H9 (cell line): ENCODE measurements around the gene RNF220. TPM values are rescaled to one million over a fixed set of nuclear protein-coding genes. Genes with fewer than 3 reads are reported as not detected.

Experiments
- DNase-seq: peaks from one replicate; pipeline ENCODE4 v3.0.0-alpha.2; 2017
- H2AFZ ChIP-seq: one replicate; pipeline ENCODE4 v1.6.1; 2013; ENCODE audit warnings: mild to moderate bottlenecking, low read length, control low read depth, moderate library complexity
- H2AK5ac ChIP-seq: 2 replicates; pipeline ENCODE4 v1.6.1; 2013; ENCODE audit warnings: low read length, control low read depth, mixed read lengths; ENCODE audit not compliant: insufficient read length
- H2BK120ac ChIP-seq: one replicate; pipeline ENCODE4 v1.6.1; 2013; ENCODE audit warnings: low read depth, mild to moderate bottlenecking, low read length, control low read depth, inconsistent platforms; ENCODE audit not compliant: poor library complexity, severe bottlenecking
- H2BK12ac ChIP-seq: 2 replicates; pipeline ENCODE4 v1.6.1; 2013; ENCODE audit warnings: low read length, control low read depth, mixed read lengths, low read depth; ENCODE audit not compliant: insufficient read length
- H2BK15ac ChIP-seq: 2 replicates; pipeline ENCODE4 v1.6.1; 2013; ENCODE audit warnings: low read depth, low read length, control low read depth
- H2BK20ac ChIP-seq: one replicate; pipeline ENCODE4 v1.6.1; 2013; ENCODE audit warnings: low read depth, mild to moderate bottlenecking, low read length, control low read depth, inconsistent platforms; ENCODE audit not compliant: poor library complexity, severe bottlenecking
- H2BK5ac ChIP-seq: 2 replicates; pipeline ENCODE4 v1.6.1; 2013; ENCODE audit warnings: low read length, control low read depth, mixed read lengths; ENCODE audit not compliant: insufficient read length
- H3K14ac ChIP-seq: 2 replicates; pipeline ENCODE4 v1.6.1; 2013; ENCODE audit warnings: low read length, control low read depth; ENCODE audit not compliant: insufficient read depth
- H3K18ac ChIP-seq: 2 replicates; pipeline ENCODE4 v1.6.1; 2013; ENCODE audit warnings: low read depth, mild to moderate bottlenecking, mixed read lengths, low read length, control low read depth; ENCODE audit not compliant: insufficient read length
- H3K23ac ChIP-seq: 2 replicates; pipeline ENCODE4 v1.6.1; 2013; ENCODE audit warnings: low read length, control low read depth, mixed read lengths, low read depth; ENCODE audit not compliant: insufficient read length
- H3K23me2 ChIP-seq: 2 replicates; pipeline ENCODE4 v1.6.1; 2013; ENCODE audit warnings: low read depth, mild to moderate bottlenecking, mixed read lengths, low read length, control low read depth; ENCODE audit not compliant: insufficient read length, poor library complexity, severe bottlenecking
- H3K27ac ChIP-seq: 2 replicates; pipeline ENCODE4 v1.5.1; 2013; ENCODE audit warnings: low read length, control low read depth, mixed read lengths, low read depth; ENCODE audit not compliant: insufficient read length
- H3K27me3 ChIP-seq: 2 replicates; pipeline ENCODE4 v1.6.1; 2013; ENCODE audit warnings: low read length, control low read depth, inconsistent platforms; ENCODE audit not compliant: insufficient read depth
- H3K4ac ChIP-seq: 2 replicates; pipeline ENCODE4 v1.6.1; 2013; ENCODE audit warnings: low read depth, mild to moderate bottlenecking, control low read depth, inconsistent platforms, low read length, moderate library complexity
- H3K4me1 ChIP-seq: 2 replicates; pipeline ENCODE4 v1.6.1; 2013; ENCODE audit warnings: low read length, control low read depth, inconsistent platforms; ENCODE audit not compliant: insufficient read depth
- H3K4me2 ChIP-seq: 2 replicates; pipeline ENCODE4 v1.6.1; 2013; ENCODE audit warnings: low read length, control low read depth, mixed read lengths; ENCODE audit not compliant: insufficient read length, insufficient read depth
- H3K56ac ChIP-seq: 2 replicates; pipeline ENCODE4 v1.6.1; 2013; ENCODE audit warnings: low read depth, mild to moderate bottlenecking, mixed read lengths, low read length, control low read depth; ENCODE audit not compliant: insufficient read length
- H3K79me1 ChIP-seq: 2 replicates; pipeline ENCODE4 v1.6.1; 2013; ENCODE audit warnings: low read depth, mild to moderate bottlenecking, moderate library complexity, low read length, control low read depth, inconsistent platforms; ENCODE audit not compliant: insufficient read depth, poor library complexity, severe bottlenecking
- H3K79me2 ChIP-seq: 2 replicates; pipeline ENCODE4 v1.6.1; 2013; ENCODE audit warnings: low read length, control low read depth, inconsistent platforms; ENCODE audit not compliant: insufficient read depth
- H3K9ac ChIP-seq: 2 replicates; pipeline ENCODE4 v1.6.1; 2013; ENCODE audit warnings: low read length, control low read depth, mixed read lengths; ENCODE audit not compliant: insufficient read length; ENCODE audit errors: extremely low read depth
- H3K9me3 ChIP-seq: one replicate; pipeline ENCODE4 v1.6.1; 2013; ENCODE audit warnings: low read depth, low read length, inconsistent platforms; ENCODE audit not compliant: control insufficient read depth
- H3T11ph ChIP-seq: one replicate; pipeline ENCODE4 v1.6.1; 2013; ENCODE audit warnings: mild to moderate bottlenecking, low read length, control low read depth, inconsistent platforms
- H4K20me1 ChIP-seq: one replicate; pipeline ENCODE4 v1.6.1; 2013; ENCODE audit not compliant: control insufficient read depth, insufficient read length, insufficient read depth
- H4K5ac ChIP-seq: 2 replicates; pipeline ENCODE4 v1.6.1; 2013; ENCODE audit warnings: low read depth, mild to moderate bottlenecking, mixed read lengths, low read length, control low read depth; ENCODE audit not compliant: insufficient read length
- H4K8ac ChIP-seq: replicated peaks from 2 replicates; pipeline ENCODE4 v1.6.1; 2013; ENCODE audit warnings: low read length, control low read depth, mixed read lengths, low read depth; ENCODE audit not compliant: insufficient read length
- H4K91ac ChIP-seq: 2 replicates; pipeline ENCODE4 v1.6.1; 2013; ENCODE audit warnings: low read depth, mild to moderate bottlenecking, moderate library complexity, mixed read lengths, low read length, control low read depth; ENCODE audit not compliant: insufficient read length
- H3K27ac Mint-ChIP-seq, 3 experiments: 2 replicates in 2 of 3; 3 replicates in 1 of 3; pipeline ENCODE4 v1.8.0; 2020 to 2021; ENCODE audit warnings: mixed read lengths in 3 of 3, mild to moderate bottlenecking in 1 of 3, moderate library complexity in 1 of 3
- H3K27me3 Mint-ChIP-seq: 2 replicates; pipeline ENCODE4 v1.8.0; 2021; ENCODE audit warnings: low read depth, mild to moderate bottlenecking, moderate library complexity, mixed read lengths
- H3K36me3 Mint-ChIP-seq, 3 experiments: 2 replicates in 2 of 3; 3 replicates in 1 of 3; pipeline ENCODE4 v1.8.0; 2020 to 2021; ENCODE audit warnings: low read depth in 3 of 3, mixed read lengths in 3 of 3; ENCODE audit not compliant: insufficient read depth in 1 of 3
- H3K4me1 Mint-ChIP-seq, 2 experiments: 2 replicates each; pipeline ENCODE4 v1.8.0; 2020; ENCODE audit warnings: mixed read lengths in 2 of 2
- H3K4me3 Mint-ChIP-seq, 2 experiments: 2 replicates in 1 of 2; 3 replicates in 1 of 2; pipeline ENCODE4 v1.8.0; 2020 to 2021; ENCODE audit warnings: mild to moderate bottlenecking in 2 of 2, mixed read lengths in 2 of 2, moderate library complexity in 1 of 2
- H3K9me3 Mint-ChIP-seq, 2 experiments: 2 replicates in 1 of 2; 3 replicates in 1 of 2; pipeline ENCODE4 v1.8.0; 2020; ENCODE audit warnings: mild to moderate bottlenecking in 2 of 2, mixed read lengths in 2 of 2, moderate library complexity in 1 of 2
- WGBS: extraction: QIAGEN DNeasy Blood & Tissue Kit; methylation state at CpG from one replicate; pipeline ENCODE4 v1.1.7; 2013; ENCODE audit warnings: missing lambda C conversion rate, low lambda C conversion rate, mixed read lengths; ENCODE audit not compliant: insufficient read length; ENCODE audit errors: extremely low coverage; 5-methylcytosine and 5-hydroxymethylcytosine counted together
- total RNA-seq: library from RNA; stranded (reverse); gene quantifications from 2 replicates; pipeline ENCODE4 v1.2.1, GENCODE V29; 2021
- TF ChIP-seq, protein P1 (sequence below): fragments of 200-600 bp; sonication (generic); conservative IDR thresholded peaks from 3 replicates; pipeline ENCODE4 v1.8.0; 2021; ENCODE audit warnings: antibody characterized with exemption, mild to moderate bottlenecking

RNF220 gene
- total RNA-seq, 1 experiment from 2014 or later = 109 TPM

DNA sequence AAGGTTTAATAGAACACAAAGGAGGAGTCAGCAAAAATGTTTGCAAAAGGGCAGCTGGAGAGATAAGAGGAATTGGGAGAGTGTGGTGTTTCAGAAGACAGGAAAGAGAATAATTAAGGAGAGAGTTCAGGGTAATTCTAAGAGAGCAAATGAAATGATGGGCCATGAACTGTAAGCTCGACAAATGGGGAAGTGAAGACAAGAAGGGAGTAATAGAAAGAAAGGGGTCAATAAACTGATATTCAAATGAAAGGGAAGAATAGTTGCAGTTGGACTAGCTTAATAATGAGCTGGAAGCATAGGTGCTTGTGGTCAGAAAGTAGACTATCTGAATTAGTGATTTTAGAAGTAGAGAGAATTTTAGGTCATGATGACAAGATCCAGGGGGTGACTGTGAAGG lies 15.6 kb upstream of the RNF220 start:
- Histone ChIP-seq H4K5ac (no peak overlapping the region), H3K23ac (no peak overlapping the region), H2BK5ac (no peak overlapping the region), H3K27me3 (no peaks in the 10 kb centered on the region; the same call in 1 of the 2 replicates), H3K18ac (no peak overlapping the region), H3K79me1 (no peaks in the 10 kb centered on the region), H3K56ac (no peak overlapping the region), H3K79me2 (no peaks in the 10 kb centered on the region), H3K27ac (no peak overlapping the region), H4K20me1 (no peaks in the 10 kb centered on the region), H2BK15ac (no peak overlapping the region), H2BK20ac (no peak overlapping the region), H2BK12ac (no peak overlapping the region), H4K8ac (no peak overlapping the region), H2AFZ (no peak overlapping the region), H3K4me1 (no peaks in the 10 kb centered on the region), H3T11ph (no peak overlapping the region), H2AK5ac (no peak overlapping the region), H2BK120ac (no peak overlapping the region), H3K9me3 (no peaks in the 10 kb centered on the region), H3K4ac (no peak overlapping the region), H3K23me2 (no peaks in the 10 kb centered on the region), H3K14ac (no peak overlapping the region), H3K9ac (no peak overlapping the region), H3K4me2 (no peak overlapping the region), H4K91ac (no peak overlapping the region)
- H3K27ac Mint-ChIP-seq = no peak overlapping the region
- no CpG with 5 or more reads among the region's 1 CpG for WGBS
- no peaks in the 10 kb centered on the region for H3K36me3 Mint-ChIP-seq
- peaks cover 12% of the 10 kb centered on the region; the same call in 1 of the 2 replicates for H3K27me3 Mint-ChIP-seq
- peaks cover 5% of the 10 kb centered on the region in 2 experiments for H3K4me1 Mint-ChIP-seq
- no peak for DNase-seq
- no peak overlapping the region for H3K4me3 Mint-ChIP-seq
- H3K9me3 Mint-ChIP-seq = no peaks in the 10 kb centered on the region
- TF ChIP-seq, protein P1, sequence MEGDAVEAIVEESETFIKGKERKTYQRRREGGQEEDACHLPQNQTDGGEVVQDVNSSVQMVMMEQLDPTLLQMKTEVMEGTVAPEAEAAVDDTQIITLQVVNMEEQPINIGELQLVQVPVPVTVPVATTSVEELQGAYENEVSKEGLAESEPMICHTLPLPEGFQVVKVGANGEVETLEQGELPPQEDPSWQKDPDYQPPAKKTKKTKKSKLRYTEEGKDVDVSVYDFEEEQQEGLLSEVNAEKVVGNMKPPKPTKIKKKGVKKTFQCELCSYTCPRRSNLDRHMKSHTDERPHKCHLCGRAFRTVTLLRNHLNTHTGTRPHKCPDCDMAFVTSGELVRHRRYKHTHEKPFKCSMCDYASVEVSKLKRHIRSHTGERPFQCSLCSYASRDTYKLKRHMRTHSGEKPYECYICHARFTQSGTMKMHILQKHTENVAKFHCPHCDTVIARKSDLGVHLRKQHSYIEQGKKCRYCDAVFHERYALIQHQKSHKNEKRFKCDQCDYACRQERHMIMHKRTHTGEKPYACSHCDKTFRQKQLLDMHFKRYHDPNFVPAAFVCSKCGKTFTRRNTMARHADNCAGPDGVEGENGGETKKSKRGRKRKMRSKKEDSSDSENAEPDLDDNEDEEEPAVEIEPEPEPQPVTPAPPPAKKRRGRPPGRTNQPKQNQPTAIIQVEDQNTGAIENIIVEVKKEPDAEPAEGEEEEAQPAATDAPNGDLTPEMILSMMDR = no peak
